Measurements from ENCODE around the gene LRRC73.

The LRRC73 gene

GRCh38 chr6:43516697-43517504 is 6.8 kb upstream of the LRRC73 start, which contains the start of the genes POLR1C and YIPF3:
Gene POLR1C, plus strand, starts transcription at chr6:43517089. Its CDS starts 21 bp downstream, at chr6:43517110.
Gene YIPF3, minus strand, starts transcription at chr6:43516926. Its CDS starts 119 bp downstream, at chr6:43516807.
- DNase-seq (ENCODE audit: low read depth, low spot score): peak; percentile 92
- Histone ChIP-seq H3K36me3 (ENCODE audit: insufficient read depth, low read length) (peaks cover 62% of the 10 kb centered on the region), H3K9ac (ENCODE audit: insufficient read length) (peak within 1 kb of the TSS; percentile 96), H3K4me3 (peak within 1 kb of the TSS; percentile 99), H3K9me3 (ENCODE audit: low read depth, low read length) (no peaks in the 10 kb centered on the region), H3K27ac (peak within 1 kb of the TSS; percentile 73; the same call in 1 of the 2 replicates)
- TF ChIP-seq FOXP2 (optimal IDR thresholded peaks at IDR 0.05; ENCODE audit: control extremely low read depth, extremely low read length, insufficient read depth): peak; percentile 32
- TF ChIP-seq EZH2 (IDR thresholded peaks at IDR 0.05): no peak
- peak; percentile 99 for TF ChIP-seq POLR2AphosphoS5 (IDR thresholded peaks at IDR 0.05; ENCODE audit: borderline replicate concordance, low read depth, low read length)

GRCh38 chr6:43516367-43516696 is 6.2 kb upstream of the LRRC73 start:
- no peak for DNase-seq (ENCODE audit: low read depth, low spot score)
- Histone ChIP-seq H3K9me3 (ENCODE audit: low read depth, low read length) (no peaks in the 10 kb centered on the region), H3K4me3 (peak overlapping the region; percentile 99), H3K9ac (ENCODE audit: insufficient read length) (peak overlapping the region; percentile 96), H3K36me3 (ENCODE audit: insufficient read depth, low read length) (peaks cover 62% of the 10 kb centered on the region), H3K27ac (peak overlapping the region; percentile 59; the same call in 1 of the 2 replicates)
- TF ChIP-seq POLR2AphosphoS5 (IDR thresholded peaks at IDR 0.05; ENCODE audit: borderline replicate concordance, low read depth, low read length): no peak
- TF ChIP-seq FOXP2 (optimal IDR thresholded peaks at IDR 0.05; ENCODE audit: control extremely low read depth, extremely low read length, insufficient read depth): no peak
- no peak for TF ChIP-seq EZH2 (IDR thresholded peaks at IDR 0.05)

- H3K9ac ChIP-seq (ENCODE audit: insufficient read length): peak overlapping the region; percentile 96
- DNase-seq (ENCODE audit: low read depth, low spot score): no peak
- no peak overlapping the region for H3K27ac ChIP-seq
- TF ChIP-seq POLR2AphosphoS5 (IDR thresholded peaks at IDR 0.05; ENCODE audit: borderline replicate concordance, low read depth, low read length): no peak
- no peak for TF ChIP-seq EZH2 (IDR thresholded peaks at IDR 0.05)
- TF ChIP-seq FOXP2 (optimal IDR thresholded peaks at IDR 0.05; ENCODE audit: control extremely low read depth, extremely low read length, insufficient read depth): no peak
- H3K4me3 ChIP-seq: peak overlapping the region; percentile 99
- no peaks in the 10 kb centered on the region for H3K9me3 ChIP-seq (ENCODE audit: low read depth, low read length)
- peaks cover 57% of the 10 kb centered on the region for H3K36me3 ChIP-seq (ENCODE audit: insufficient read depth, low read length)
Measured at GRCh38 chr6:43515808-43516207, 5.7 kb upstream of the LRRC73 start.

- Histone ChIP-seq H3K27ac (no peak overlapping the region), H3K36me3 (ENCODE audit: insufficient read depth, low read length) (peaks cover 37% of the 10 kb centered on the region), H3K4me3 (no peak overlapping the region), H3K9me3 (ENCODE audit: low read depth, low read length) (no peaks in the 10 kb centered on the region), H3K9ac (ENCODE audit: insufficient read length) (no peak overlapping the region)
- no peak for TF ChIP-seq EZH2 (IDR thresholded peaks at IDR 0.05)
- TF ChIP-seq FOXP2 (optimal IDR thresholded peaks at IDR 0.05; ENCODE audit: control extremely low read depth, extremely low read length, insufficient read depth): no peak
- TF ChIP-seq POLR2AphosphoS5 (IDR thresholded peaks at IDR 0.05; ENCODE audit: borderline replicate concordance, low read depth, low read length): no peak
- DNase-seq (ENCODE audit: low read depth, low spot score): no peak
Measured at GRCh38 chr6:43511824-43512415, 1.8 kb upstream of the LRRC73 start.

- TF ChIP-seq POLR2AphosphoS5 (IDR thresholded peaks at IDR 0.05; ENCODE audit: borderline replicate concordance, low read depth, low read length) (no peak), EZH2 (IDR thresholded peaks at IDR 0.05) (no peak), FOXP2 (optimal IDR thresholded peaks at IDR 0.05; ENCODE audit: control extremely low read depth, extremely low read length, insufficient read depth) (no peak)
- DNase-seq (ENCODE audit: low read depth, low spot score): no peak
- H3K4me3 ChIP-seq: no peak overlapping the region
Measured at GRCh38 chr6:43510827-43511163, 649 bp upstream of the LRRC73 start.

GRCh38 chr6:43509142-43509983 is 783 bp downstream of the LRRC73 start:
- peaks cover 24% of the 10 kb centered on the region; the same call in 1 of the 2 replicates for H3K36me3 ChIP-seq (ENCODE audit: insufficient read depth, low read length)
- no peak overlapping the region for H3K9ac ChIP-seq (ENCODE audit: insufficient read length)
- H3K4me3 ChIP-seq: peak overlapping the region; percentile 82
- DNase-seq (ENCODE audit: low read depth, low spot score): no peak
- no peak overlapping the region for H3K27ac ChIP-seq
- H3K9me3 ChIP-seq (ENCODE audit: low read depth, low read length): no peaks in the 10 kb centered on the region
- TF ChIP-seq EZH2 (IDR thresholded peaks at IDR 0.05) (no peak), FOXP2 (optimal IDR thresholded peaks at IDR 0.05; ENCODE audit: control extremely low read depth, extremely low read length, insufficient read depth) (no peak), POLR2AphosphoS5 (IDR thresholded peaks at IDR 0.05; ENCODE audit: borderline replicate concordance, low read depth, low read length) (no peak)

More at GRCh38 chr6:43510827-43511163, 649 bp upstream of the LRRC73 start:
- peaks cover 36% of the 10 kb centered on the region for H3K36me3 ChIP-seq (ENCODE audit: insufficient read depth, low read length)
- H3K9ac ChIP-seq (ENCODE audit: insufficient read length): no peak overlapping the region
- H3K9me3 ChIP-seq (ENCODE audit: low read depth, low read length): no peaks in the 10 kb centered on the region
- no peak overlapping the region for H3K27ac ChIP-seq

- no peak overlapping the region for H3K27ac ChIP-seq
- no peaks in the 10 kb centered on the region for H3K9me3 ChIP-seq (ENCODE audit: low read depth, low read length)
- no peak overlapping the region for H3K9ac ChIP-seq (ENCODE audit: insufficient read length)
- no peak for DNase-seq (ENCODE audit: low read depth, low spot score)
- no peak for TF ChIP-seq POLR2AphosphoS5 (IDR thresholded peaks at IDR 0.05; ENCODE audit: borderline replicate concordance, low read depth, low read length)
- TF ChIP-seq FOXP2 (optimal IDR thresholded peaks at IDR 0.05; ENCODE audit: control extremely low read depth, extremely low read length, insufficient read depth): no peak
- no peak for TF ChIP-seq EZH2 (IDR thresholded peaks at IDR 0.05)
- no peak overlapping the region for H3K4me3 ChIP-seq
- peaks cover 22% of the 10 kb centered on the region; the same call in 1 of the 2 replicates for H3K36me3 ChIP-seq (ENCODE audit: insufficient read depth, low read length)
Measured at GRCh38 chr6:43508481-43509141, 1.5 kb downstream of the LRRC73 start.
